ENCODE data around the gene CFDP1. TPM values are rescaled to one million over a fixed set of nuclear protein-coding genes. Genes with fewer than 3 reads are reported as not detected.

Gene CFDP1
- total RNA-seq, 2 experiments from 2014 or later, result 34.7 to 39.9 TPM

DNA sequence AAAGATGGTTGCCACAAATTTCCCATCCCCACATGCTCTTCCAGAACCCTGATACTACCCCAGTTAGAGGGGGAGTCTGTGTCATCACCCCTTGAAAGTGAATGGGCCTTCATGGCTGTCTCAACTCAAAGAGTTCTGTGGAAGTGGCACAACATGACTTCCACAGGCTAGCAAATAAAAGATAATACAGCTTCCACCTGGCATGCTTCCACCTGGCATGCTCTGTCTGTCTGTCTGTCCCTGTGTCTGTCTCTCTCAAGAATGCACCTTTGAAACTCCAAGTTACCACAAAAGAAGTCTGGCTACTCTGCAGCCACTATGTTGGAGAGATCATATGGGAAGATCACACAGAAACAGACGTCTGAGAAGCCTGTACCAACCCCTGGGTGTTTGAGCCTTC lies 35.0 kb downstream of the CFDP1 start:
- ChIA-PET POLR2A (no interaction called here), CTCF (interaction anchor here (0.7 to 3.0 kb wide), 4 partner anchors 13 to 199 kb away, joined by 3 to 11 read pairs (median 6); no protein-coding TSS in a partner anchor)
- Mint-ChIP-seq H3K4me3 (no peak overlapping the region), H3K36me3 (ENCODE audit: low read depth) (peaks cover 16% of the 10 kb centered on the region), H3K27me3 (no peaks in the 10 kb centered on the region), H3K4me1 (ENCODE audit: low read depth) (peaks cover 19% of the 10 kb centered on the region), H3K27ac (no peak overlapping the region), H3K9me3 (no peaks in the 10 kb centered on the region)
- ATAC-seq (no peak), DNase-seq (no peak)
- TF ChIP-seq, protein P1, sequence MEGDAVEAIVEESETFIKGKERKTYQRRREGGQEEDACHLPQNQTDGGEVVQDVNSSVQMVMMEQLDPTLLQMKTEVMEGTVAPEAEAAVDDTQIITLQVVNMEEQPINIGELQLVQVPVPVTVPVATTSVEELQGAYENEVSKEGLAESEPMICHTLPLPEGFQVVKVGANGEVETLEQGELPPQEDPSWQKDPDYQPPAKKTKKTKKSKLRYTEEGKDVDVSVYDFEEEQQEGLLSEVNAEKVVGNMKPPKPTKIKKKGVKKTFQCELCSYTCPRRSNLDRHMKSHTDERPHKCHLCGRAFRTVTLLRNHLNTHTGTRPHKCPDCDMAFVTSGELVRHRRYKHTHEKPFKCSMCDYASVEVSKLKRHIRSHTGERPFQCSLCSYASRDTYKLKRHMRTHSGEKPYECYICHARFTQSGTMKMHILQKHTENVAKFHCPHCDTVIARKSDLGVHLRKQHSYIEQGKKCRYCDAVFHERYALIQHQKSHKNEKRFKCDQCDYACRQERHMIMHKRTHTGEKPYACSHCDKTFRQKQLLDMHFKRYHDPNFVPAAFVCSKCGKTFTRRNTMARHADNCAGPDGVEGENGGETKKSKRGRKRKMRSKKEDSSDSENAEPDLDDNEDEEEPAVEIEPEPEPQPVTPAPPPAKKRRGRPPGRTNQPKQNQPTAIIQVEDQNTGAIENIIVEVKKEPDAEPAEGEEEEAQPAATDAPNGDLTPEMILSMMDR (IDR thresholded peaks at IDR 0.05), result no peak
- intact Hi-C loops (cut with micrococcal nuclease), result no loop called here

DNA sequence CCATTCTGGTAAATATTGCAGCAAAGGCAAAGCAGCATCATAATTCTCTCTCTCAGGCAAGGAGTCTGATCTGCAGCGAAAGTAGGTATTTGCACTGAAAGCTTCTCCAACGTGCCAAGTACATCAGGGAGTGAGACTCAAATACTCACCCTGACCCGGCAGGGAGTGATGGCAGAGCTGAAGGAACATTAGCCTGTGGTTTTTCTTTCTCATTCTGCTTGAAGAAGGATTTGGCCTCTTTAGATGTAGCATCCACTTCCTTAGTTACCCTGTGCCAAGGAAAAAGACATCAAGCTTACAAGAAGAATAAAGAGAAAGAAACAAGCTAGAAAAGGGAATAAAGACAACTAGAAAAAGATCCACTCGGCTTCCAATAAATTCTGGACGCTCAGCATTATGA lies 38.4 kb downstream of the CFDP1 start:
- ChIA-PET POLR2A (no interaction called here), CTCF (interaction anchor here (0.9 to 1.1 kb wide), 2 partner anchors 162 to 196 kb away, joined by 3 to 6 read pairs; no protein-coding TSS in a partner anchor)
- intact Hi-C loops (cut with micrococcal nuclease), result no loop called here
- Mint-ChIP-seq H3K9me3 (no peaks in the 10 kb centered on the region), H3K27me3 (no peaks in the 10 kb centered on the region), H3K36me3 (ENCODE audit: low read depth) (peaks cover 18% of the 10 kb centered on the region), H3K27ac (no peak overlapping the region), H3K4me3 (no peak overlapping the region), H3K4me1 (ENCODE audit: low read depth) (no peaks in the 10 kb centered on the region)
- ATAC-seq, result no peak
- TF ChIP-seq, protein P1 (IDR thresholded peaks at IDR 0.05), result no peak
- no peak for DNase-seq

DNA sequence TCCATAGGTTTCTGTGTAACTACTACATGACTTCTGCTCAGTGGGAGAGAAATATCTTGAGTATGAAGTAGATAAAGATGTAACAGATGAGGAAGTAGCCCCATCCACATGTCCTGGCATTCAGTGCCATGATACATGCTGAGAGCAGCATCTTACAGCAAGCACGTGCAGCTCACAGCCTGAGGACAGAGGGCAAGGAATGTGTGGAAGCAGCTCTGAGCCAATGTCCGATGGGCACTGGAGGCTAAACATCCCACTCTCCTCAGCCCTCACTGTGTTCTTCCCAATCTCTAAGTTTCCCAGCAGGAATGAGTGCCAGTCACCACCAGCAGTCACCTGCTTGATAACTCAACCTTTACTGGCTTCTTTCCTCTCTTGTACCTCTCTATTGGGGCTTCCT lies 40.4 kb downstream of the CFDP1 start:
- no peaks in the 10 kb centered on the region for H3K9me3 Mint-ChIP-seq
- intact Hi-C loops (cut with micrococcal nuclease), result no loop called here
- H3K36me3 Mint-ChIP-seq (ENCODE audit: low read depth), result peaks cover 18% of the 10 kb centered on the region
- no peaks in the 10 kb centered on the region for H3K4me1 Mint-ChIP-seq (ENCODE audit: low read depth)
- no peak overlapping the region for H3K27ac Mint-ChIP-seq
- DNase-seq (no peak), ATAC-seq (no peak)
- H3K27me3 Mint-ChIP-seq, result no peaks in the 10 kb centered on the region
- ChIA-PET CTCF (interaction anchor here (1.1 to 4.8 kb wide), 5 partner anchors 9 to 193 kb away, joined by 3 to 31 read pairs (median 3); no protein-coding TSS in a partner anchor), POLR2A (no interaction called here)
- TF ChIP-seq, protein P1 (IDR thresholded peaks at IDR 0.05), result no peak
- no peak overlapping the region for H3K4me3 Mint-ChIP-seq

- peaks cover 16% of the 10 kb centered on the region for H3K36me3 Mint-ChIP-seq (ENCODE audit: low read depth)
- ChIA-PET POLR2A (interaction anchor here (0.6 kb wide), 1 partner anchor 23 kb away, joined by 4 read pairs; no protein-coding TSS in a partner anchor), CTCF (interaction anchor here (0.9 to 4.8 kb wide), 5 partner anchors 9 to 157 kb away, joined by 3 to 31 read pairs (median 4); no protein-coding TSS in a partner anchor)
- TF ChIP-seq, protein P1 (IDR thresholded peaks at IDR 0.05), result no peak
- no peak for DNase-seq
- H3K4me1 Mint-ChIP-seq (ENCODE audit: low read depth), result no peaks in the 10 kb centered on the region
- H3K9me3 Mint-ChIP-seq, result no peaks in the 10 kb centered on the region
- H3K27ac Mint-ChIP-seq, result no peak overlapping the region
- H3K27me3 Mint-ChIP-seq, result no peaks in the 10 kb centered on the region
- intact Hi-C loops (cut with micrococcal nuclease), result no loop called here
- no peak for ATAC-seq
- H3K4me3 Mint-ChIP-seq, result no peak overlapping the region
These were observed 42.2 kb downstream of the CFDP1 start for GRCh38 chr16:75390926-75391653.

DNA sequence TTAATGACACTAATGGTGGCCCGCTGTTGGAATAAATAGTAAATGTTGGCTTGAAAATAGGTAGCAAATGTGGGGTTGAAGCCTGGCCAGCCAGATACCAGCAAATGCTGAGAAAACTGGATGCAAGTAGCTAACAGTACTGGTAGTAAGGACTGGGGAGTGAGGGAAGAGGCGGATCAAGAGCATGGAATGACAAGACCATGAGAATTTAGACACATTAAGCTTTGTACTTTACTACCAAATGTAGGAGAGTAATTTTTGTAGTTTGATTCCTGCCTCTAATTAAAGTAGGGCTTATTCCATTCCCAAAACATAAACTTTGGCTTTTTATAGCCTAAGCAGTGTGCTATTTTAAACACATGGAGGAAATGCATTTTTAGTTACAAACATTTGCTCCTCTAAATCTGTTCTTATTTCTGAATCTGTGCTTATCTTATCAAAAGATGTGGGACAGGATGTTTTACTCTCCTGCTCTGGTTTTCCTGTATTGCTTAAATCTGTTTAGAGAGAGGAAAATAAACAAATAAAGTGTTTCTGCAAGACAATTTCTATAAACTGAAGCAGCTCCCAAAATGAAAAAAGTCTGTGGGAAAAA lies 44.1 kb downstream of the CFDP1 start:
- Mint-ChIP-seq H3K36me3 (ENCODE audit: low read depth) (peaks cover 16% of the 10 kb centered on the region), H3K27me3 (no peaks in the 10 kb centered on the region), H3K4me1 (ENCODE audit: low read depth) (no peaks in the 10 kb centered on the region), H3K9me3 (no peaks in the 10 kb centered on the region), H3K27ac (no peak overlapping the region), H3K4me3 (no peak overlapping the region)
- intact Hi-C loops (cut with micrococcal nuclease), result loop anchor here (5.0 kb wide), 1 partner anchor 192 kb away; no protein-coding TSS in a partner anchor
- no peak for ATAC-seq
- ChIA-PET CTCF (interaction anchor here (0.9 to 4.8 kb wide), 3 partner anchors 9 to 190 kb away, joined by 5 to 31 read pairs (median 10); no protein-coding TSS in a partner anchor), POLR2A (interaction anchor here (0.6 to 1.8 kb wide), 2 partner anchors 156 to 173 kb away, joined by 4 to 5 read pairs; no protein-coding TSS in a partner anchor)
- TF ChIP-seq, protein P1 (IDR thresholded peaks at IDR 0.05), result no peak
- DNase-seq, result no peak

Measured in activated CD8-positive, alpha-beta T cell treated with anti-CD3 and anti-CD28 coated beads for 36 hours (primary cell).